CD4-positive, alpha-beta T cell (primary cell): ENCODE data around the gene ARHGAP15. TPM values are rescaled to one million over a fixed set of nuclear protein-coding genes. Genes with fewer than 3 reads are reported as not detected.

Experiments
- ATAC-seq: fragments of 200-7000 bp; cut with Tn5 transposase; one replicate; pipeline ENCODE4 v1.10.0; 2022; ENCODE audit warnings: mild to moderate bottlenecking; ENCODE audit not compliant: poor library complexity
- CTCF ChIA-PET: fragments of 350-600 bp; sonication (Branson Sonifier 250); formaldehyde crosslinking; loops from one replicate; lab custom pipeline; 2021; ENCODE audit warnings: antibody characterized with exemption, inconsistent platforms; lab: Charles Lee
- POLR2A ChIA-PET: fragments of 350-600 bp; sonication (Branson Sonifier 250); formaldehyde crosslinking; loops from one replicate; lab custom pipeline; 2021; ENCODE audit warnings: antibody characterized with exemption, inconsistent platforms; lab: Charles Lee
- DNase-seq, 14 experiments: peaks; one replicate each; pipeline ENCODE4 v3.0.0-alpha.2; 2013 to 2020; ENCODE audit warnings: mixed read lengths in 2 of 14
- H3K27ac ChIP-seq, 2 donors: one replicate each; pipeline versions ENCODE4 v1.5.1 to v1.7.0; 2013; ENCODE audit warnings: low read length in 2 of 2, low read depth in 1 of 2, mild to moderate bottlenecking in 1 of 2
- H3K27me3 ChIP-seq, 2 experiments: 1 replicate in 1 of 2; 2 replicates in 1 of 2; pipeline versions ENCODE4 v1.6.1 to v1.7.0; 2013; ENCODE audit warnings: low read length in 2 of 2, control low read depth in 1 of 2, mild to moderate bottlenecking in 1 of 2, moderate library complexity in 1 of 2; ENCODE audit not compliant: insufficient read depth in 2 of 2, control insufficient read depth in 1 of 2
- H3K36me3 ChIP-seq: one replicate; pipeline ENCODE4 v1.6.1; 2013; ENCODE audit warnings: low read length, control low read depth; ENCODE audit not compliant: insufficient read depth
- H3K4me1 ChIP-seq: one replicate; pipeline ENCODE4 v1.6.1; 2013; ENCODE audit warnings: low read length, control low read depth; ENCODE audit not compliant: insufficient read depth
- H3K4me3 ChIP-seq: one replicate; pipeline ENCODE4 v1.5.1; 2013; ENCODE audit warnings: mild to moderate bottlenecking, low read length, moderate library complexity
- H3K9me3 ChIP-seq, 2 experiments: 1 replicate in 1 of 2; 2 replicates in 1 of 2; pipeline versions ENCODE4 v1.6.1 to v1.7.0; 2013; ENCODE audit warnings: low read length in 2 of 2, mild to moderate bottlenecking in 2 of 2, control low read depth in 1 of 2, moderate library complexity in 1 of 2; ENCODE audit not compliant: control insufficient read depth in 1 of 2, insufficient read depth in 1 of 2
- H3K27ac Mint-ChIP-seq: one replicate; pipeline ENCODE4 v1.8.0; 2020; ENCODE audit warnings: mixed read lengths
- H3K27me3 Mint-ChIP-seq: one replicate; pipeline ENCODE4 v1.8.0; 2021; ENCODE audit warnings: mixed read lengths
- H3K36me3 Mint-ChIP-seq: one replicate; pipeline ENCODE4 v1.8.0; 2021; ENCODE audit warnings: low read depth, mixed read lengths
- H3K4me1 Mint-ChIP-seq: one replicate; pipeline ENCODE4 v1.8.0; 2021; ENCODE audit warnings: low read depth, mixed read lengths
- H3K4me3 Mint-ChIP-seq: one replicate; pipeline ENCODE4 v1.8.0; 2020; ENCODE audit warnings: mild to moderate bottlenecking, mixed read lengths
- H3K9me3 Mint-ChIP-seq: one replicate; pipeline ENCODE4 v1.8.0; 2020; ENCODE audit warnings: mixed read lengths
- CTCF ChIP-seq: fragments of 200-600 bp; IDR thresholded peaks from one replicate; pipeline ENCODE4 v1.8.0; 2022; ENCODE audit warnings: antibody characterized with exemption, mild to moderate bottlenecking
- intact Hi-C, 2 experiments: fragments of 100-400 bp; cut with DNase I in 1 of 2; cut with micrococcal nuclease in 1 of 2; formaldehyde crosslinking; loops; one replicate each; pipeline versions ENCODE4 v1.15.1 to v1.9.0; 2023 to 2025; cut with DNase I, micrococcal nuclease
- total RNA-seq, 174 experiments: library from RNA in 2 of 174; stranded (reverse) in 2 of 174; gene quantifications; one replicate each; pipeline ENCODE4 v1.2.3 and lab custom pipeline; 2021 to 2026

The ARHGAP15 gene
- total RNA-seq, 2 experiments from 2014 or later, result 158 to 165 TPM

GRCh38 chr2:143725400-143725799 is 596.2 kb downstream of the ARHGAP15 start:
- Mint-ChIP-seq H3K36me3 (peaks cover 69% of the 10 kb centered on the region), H3K4me1 (peaks cover 84% of the 10 kb centered on the region), H3K4me3 (no peak overlapping the region), H3K9me3 (no peaks in the 10 kb centered on the region), H3K27me3 (no peaks in the 10 kb centered on the region), H3K27ac (peak overlapping the region; percentile 77)
- DNase-seq (no peak), ATAC-seq (no peak)
- Histone ChIP-seq H3K4me1 (peaks cover 12% of the 10 kb centered on the region), H3K27ac (no peak overlapping the region), H3K4me3 (no peak overlapping the region), H3K9me3 (no peaks in the 10 kb centered on the region), H3K36me3 (peaks cover 21% of the 10 kb centered on the region), H3K27me3 (no peaks in the 10 kb centered on the region)
- TF ChIP-seq CTCF, result no peak
- ChIA-PET POLR2A (no interaction called here), CTCF (no interaction called here)
- intact Hi-C loops, result no loop called here

GRCh38 chr2:143726151-143726845 is 597.1 kb downstream of the ARHGAP15 start:
- Mint-ChIP-seq H3K9me3 (no peaks in the 10 kb centered on the region), H3K27ac (peak overlapping the region; percentile 77), H3K27me3 (no peaks in the 10 kb centered on the region), H3K4me1 (peaks cover 84% of the 10 kb centered on the region), H3K36me3 (peaks cover 67% of the 10 kb centered on the region), H3K4me3 (no peak overlapping the region)
- H3K4me1 ChIP-seq, result peaks cover 12% of the 10 kb centered on the region
- TF ChIP-seq CTCF, result no peak
- ChIA-PET POLR2A (no interaction called here), CTCF (no interaction called here)
- H3K9me3 ChIP-seq, result no peaks in the 10 kb centered on the region
- no peak for DNase-seq
- no peaks in the 10 kb centered on the region for H3K27me3 ChIP-seq
- ATAC-seq, result no peak
- intact Hi-C loops, result no loop called here
- H3K27ac ChIP-seq, result no peak overlapping the region
- H3K4me3 ChIP-seq, result no peak overlapping the region
- peaks cover 19% of the 10 kb centered on the region for H3K36me3 ChIP-seq

GRCh38 chr2:143728498-143728897 is 599.3 kb downstream of the ARHGAP15 start:
- DNase-seq, result peak in 1 of 14 experiments; percentile 45
- no peaks in the 10 kb centered on the region for H3K9me3 Mint-ChIP-seq
- peaks cover 67% of the 10 kb centered on the region for H3K36me3 Mint-ChIP-seq
- Histone ChIP-seq H3K27me3 (no peaks in the 10 kb centered on the region), H3K36me3 (peaks cover 15% of the 10 kb centered on the region), H3K27ac (no peak overlapping the region), H3K4me1 (peaks cover 8% of the 10 kb centered on the region), H3K9me3 (no peaks in the 10 kb centered on the region), H3K4me3 (no peak overlapping the region)
- POLR2A ChIA-PET, result no interaction called here
- no peaks in the 10 kb centered on the region for H3K27me3 Mint-ChIP-seq
- no peak overlapping the region for H3K4me3 Mint-ChIP-seq
- intact Hi-C loops, result no loop called here
- CTCF ChIA-PET, result no interaction called here
- peaks cover 75% of the 10 kb centered on the region for H3K4me1 Mint-ChIP-seq
- no peak for ATAC-seq
- peak overlapping the region; percentile 77 for H3K27ac Mint-ChIP-seq
- no peak for TF ChIP-seq CTCF
